Measurements from ENCODE around the gene SIAH3.

DNA sequence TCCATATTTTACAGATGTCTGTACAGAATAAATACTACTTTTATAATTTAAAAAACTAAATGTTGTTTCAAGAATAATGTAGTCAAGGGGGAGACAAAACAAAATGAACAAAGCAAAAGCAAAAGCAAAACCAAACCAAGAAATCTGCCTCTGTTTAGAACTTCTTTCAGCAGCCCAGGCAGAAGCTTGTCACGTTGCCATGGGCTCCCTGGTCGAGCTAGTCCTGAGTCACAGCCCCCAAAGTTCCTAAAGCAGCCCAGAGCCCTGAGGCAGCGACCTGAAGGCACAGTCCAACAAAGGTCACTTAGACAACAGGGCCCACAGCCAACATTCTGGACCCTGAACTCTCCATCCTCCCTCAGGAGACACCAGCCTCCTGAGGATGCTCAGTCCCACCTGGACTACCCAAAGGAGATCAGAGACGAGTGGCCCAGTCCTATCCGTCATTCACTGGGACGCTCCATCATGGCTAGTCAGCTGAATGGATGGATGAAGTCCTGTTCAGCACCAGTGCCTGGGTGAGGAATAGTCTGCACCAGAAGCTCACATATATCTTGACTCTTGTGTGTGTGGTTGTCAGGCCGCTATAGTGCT, 41.7 kb downstream of the SIAH3 start:
- TF ChIP-seq ZNF551 (CRISPR knock-in tag; IDR thresholded peaks at IDR 0.05), result no peak
- TF ChIP-seq YY1 (IDR thresholded peaks at IDR 0.05; ENCODE audit: borderline replicate concordance in 1 of 3, control insufficient read depth in 1 of 3, extremely low read depth in 1 of 3, insufficient read depth in 3 of 3, insufficient read length in 1 of 3, insufficient replicate concordance in 2 of 3, low read depth in 1 of 3, low read length in 2 of 3), result no peak
- no peak for TF ChIP-seq FOXA1 (IDR thresholded peaks at IDR 0.05; ENCODE audit: borderline replicate concordance)
- no peak for TF ChIP-seq SIN3A (IDR thresholded peaks at IDR 0.05; ENCODE audit: borderline replicate concordance in 2 of 2, control insufficient read depth in 1 of 2, low read depth in 2 of 2, low read length in 2 of 2)
- TF ChIP-seq PHB2 (IDR thresholded peaks at IDR 0.05; ENCODE audit: low read depth), result no peak
- TF ChIP-seq ZFX (CRISPR knock-in tag; IDR thresholded peaks at IDR 0.05), result no peak
